CD14-positive monocyte (primary cell): ENCODE data around the gene NTRK2. TPM values are rescaled to one million over a fixed set of nuclear protein-coding genes. Genes with fewer than 3 reads are reported as not detected.
A peak's percentile ranks its signal among the peaks of the same experiment; 100 is the strongest.

Source experiments
- DNase-seq, 3 donors: peaks; one replicate each; pipeline ENCODE4 v3.0.0-alpha.2; 2011 to 2022
- H2AFZ ChIP-seq: 2 replicates; pipeline ENCODE4 v1.6.0; 2012; ENCODE audit warnings: mild to moderate bottlenecking, low read depth, low read length, inconsistent platforms; ENCODE audit not compliant: insufficient read depth, poor library complexity, severe bottlenecking
- H3K27ac ChIP-seq, 2 donors: 1 replicate in 1 of 2; 2 replicates in 1 of 2; pipeline ENCODE4 v1.5.1; 2012 to 2013; ENCODE audit warnings: low read length in 2 of 2, control low read depth in 1 of 2, inconsistent platforms in 1 of 2, low read depth in 1 of 2, mild to moderate bottlenecking in 1 of 2
- H3K27me3 ChIP-seq, 2 donors: one replicate each; pipeline versions ENCODE4 v1.6.0 to v1.6.1; 2011 to 2013; ENCODE audit warnings: low read length in 2 of 2; ENCODE audit not compliant: control insufficient read depth in 2 of 2, insufficient read depth in 2 of 2
- H3K36me3 ChIP-seq, 2 donors: replicated peaks in 1 of 2; 1 replicate in 1 of 2; 2 replicates in 1 of 2; pipeline versions ENCODE4 v1.5.1 to v1.6.1; 2012 to 2013; ENCODE audit warnings: low read length in 2 of 2, control low read depth in 1 of 2, inconsistent platforms in 1 of 2, mild to moderate bottlenecking in 1 of 2; ENCODE audit not compliant: insufficient read depth in 2 of 2, control insufficient read depth in 1 of 2
- H3K4me1 ChIP-seq, 2 donors: 1 replicate in 1 of 2; 2 replicates in 1 of 2; pipeline versions ENCODE4 v1.5.1 to v1.6.1; 2012 to 2013; ENCODE audit warnings: low read length in 2 of 2, control low read depth in 1 of 2, inconsistent platforms in 1 of 2, mild to moderate bottlenecking in 1 of 2, moderate library complexity in 1 of 2; ENCODE audit not compliant: insufficient read depth in 2 of 2, control insufficient read depth in 1 of 2
- H3K4me2 ChIP-seq: replicated peaks from 2 replicates; pipeline ENCODE3; 2012; ENCODE audit warnings: low read length, moderate library complexity, mild to moderate bottlenecking; ENCODE audit not compliant: poor library complexity, severe bottlenecking; ENCODE audit errors: extremely low read depth
- H3K4me3 ChIP-seq, 3 experiments: fragments of 200-600 bp in 1 of 3; sonication (generic) in 1 of 3; replicated peaks in 1 of 3; 1 replicate in 2 of 3; 2 replicates in 1 of 3; pipeline ENCODE4 v1.5.1; 2011 to 2013; ENCODE audit warnings: low read length in 3 of 3, mild to moderate bottlenecking in 3 of 3, control low read depth in 2 of 3, low read depth in 2 of 3, inconsistent platforms in 1 of 3, moderate library complexity in 1 of 3
- H3K79me2 ChIP-seq: 2 replicates; pipeline ENCODE4 v1.6.0; 2012; ENCODE audit warnings: mild to moderate bottlenecking, control low read depth, inconsistent platforms, low read length, moderate library complexity; ENCODE audit not compliant: insufficient read depth
- H3K9ac ChIP-seq: 2 replicates; pipeline ENCODE4 v1.6.0; 2017; ENCODE audit warnings: low read length, mild to moderate bottlenecking; ENCODE audit not compliant: insufficient read depth, poor library complexity, severe bottlenecking
- H3K9me3 ChIP-seq, 2 donors: replicated peaks in 1 of 2; 1 replicate in 1 of 2; 2 replicates in 1 of 2; pipeline versions ENCODE4 v1.5.1 to v1.6.1; 2012 to 2013; ENCODE audit warnings: low read length in 2 of 2, control low read depth in 1 of 2; ENCODE audit not compliant: control insufficient read depth in 1 of 2, insufficient read depth in 1 of 2
- H4K20me1 ChIP-seq: 2 replicates; pipeline ENCODE4 v1.6.0; 2012; ENCODE audit warnings: mild to moderate bottlenecking, low read length, control low read depth, moderate library complexity; ENCODE audit not compliant: insufficient read depth
- H3K27ac Mint-ChIP-seq, 7 donors: one replicate each; pipeline ENCODE4 v1.8.0; 2020; ENCODE audit warnings: mild to moderate bottlenecking in 7 of 7, mixed read lengths in 7 of 7, moderate library complexity in 6 of 7, inconsistent platforms in 2 of 7
- H3K27me3 Mint-ChIP-seq, 3 donors: one replicate each; pipeline ENCODE4 v1.8.0; 2021 to 2022; ENCODE audit warnings: low read depth in 3 of 3, mild to moderate bottlenecking in 3 of 3, mixed read lengths in 3 of 3, moderate library complexity in 3 of 3, inconsistent platforms in 1 of 3
- H3K36me3 Mint-ChIP-seq, 2 donors: one replicate each; pipeline ENCODE4 v1.8.0; 2020; ENCODE audit warnings: mixed read lengths in 2 of 2, inconsistent platforms in 1 of 2, mild to moderate bottlenecking in 1 of 2
- H3K4me1 Mint-ChIP-seq: one replicate; pipeline ENCODE4 v1.8.0; 2020; ENCODE audit warnings: mild to moderate bottlenecking, mixed read lengths
- H3K4me3 Mint-ChIP-seq, 2 donors: one replicate each; pipeline ENCODE4 v1.8.0; 2020; ENCODE audit warnings: mild to moderate bottlenecking in 2 of 2, mixed read lengths in 2 of 2, moderate library complexity in 1 of 2
- H3K9me3 Mint-ChIP-seq, 7 donors: one replicate each; pipeline ENCODE4 v1.8.0; 2020 to 2022; ENCODE audit warnings: mixed read lengths in 7 of 7, mild to moderate bottlenecking in 6 of 7, moderate library complexity in 6 of 7, inconsistent platforms in 2 of 7
- CTCF ChIP-seq: fragments of 200-600 bp; IDR thresholded peaks from one replicate; pipeline ENCODE4 v1.8.0; 2022; ENCODE audit warnings: antibody characterized with exemption, mild to moderate bottlenecking
- WGBS: methylation state at CpG from one replicate; pipeline ENCODE4 v1.1.5; 2013; ENCODE audit warnings: missing lambda C conversion rate; ENCODE audit not compliant: insufficient coverage; 5-methylcytosine and 5-hydroxymethylcytosine counted together
- intact Hi-C, 2 donors: fragments of 100-400 bp; cut with micrococcal nuclease; formaldehyde crosslinking; loops; one replicate each; pipeline versions ENCODE4 v1.15.0 to v1.15.1; 2023
- polyA plus RNA-seq, 3 donors: library from polyadenylated mRNA; depleted of rRNA in 1 of 3; unstranded in 2 of 3; stranded (reverse) in 1 of 3; fragments of 300-500 nt in 2 of 3; fragments of >200 nt in 1 of 3; fragmentation: Illumina TruSeq in 2 of 3; gene quantifications; 1 replicate in 2 of 3; 2 replicates in 1 of 3; pipeline ENCODE4 v1.2.3, GENCODE V29; 2012 to 2021

Gene NTRK2
- polyA plus RNA-seq, 3 donors: not detected

- Mint-ChIP-seq H3K27ac (no peak overlapping the region), H3K36me3 (no peaks in the 10 kb centered on the region), H3K4me3 (no peak overlapping the region), H3K27me3 (peaks cover 0 to 3% (median 2%) of the 10 kb centered on the region in 3 donors), H3K4me1 (no peaks in the 10 kb centered on the region), H3K9me3 (peaks cover 0 to 5% (median 2%) of the 10 kb centered on the region in 7 donors)
- no peaks in the 10 kb centered on the region for H3K9me3 ChIP-seq
- no peaks in the 10 kb centered on the region for H3K4me1 ChIP-seq
- H3K36me3 ChIP-seq: no peaks in the 10 kb centered on the region
- no peaks in the 10 kb centered on the region for H3K79me2 ChIP-seq
- no peak overlapping the region for H2AFZ ChIP-seq
- WGBS: no CpG with 5 or more reads among the region's 3 CpGs
- H4K20me1 ChIP-seq: no peaks in the 10 kb centered on the region
- no peaks in the 10 kb centered on the region for H3K27me3 ChIP-seq
- no peak for DNase-seq
- intact Hi-C loops: no loop called here
- H3K9ac ChIP-seq: no peak overlapping the region
- no peak for TF ChIP-seq CTCF
- no peak overlapping the region for H3K4me3 ChIP-seq
- no peak overlapping the region for H3K4me2 ChIP-seq
- H3K27ac ChIP-seq: no peak overlapping the region
Measured at GRCh38 chr9:84647699-84648098, 21.8 kb upstream of the NTRK2 start.

GRCh38 chr9:84652496-84653120 lies 16.9 kb upstream of the NTRK2 start:
- no peaks in the 10 kb centered on the region for H3K36me3 Mint-ChIP-seq
- Histone ChIP-seq H3K4me2 (no peak overlapping the region), H3K36me3 (no peaks in the 10 kb centered on the region), H4K20me1 (no peaks in the 10 kb centered on the region), H3K79me2 (no peaks in the 10 kb centered on the region), H2AFZ (no peak overlapping the region), H3K27me3 (no peaks in the 10 kb centered on the region), H3K9ac (no peak overlapping the region), H3K9me3 (no peaks in the 10 kb centered on the region), H3K4me1 (no peaks in the 10 kb centered on the region), H3K4me3 (no peak overlapping the region), H3K27ac (no peak overlapping the region)
- peak overlapping the region in 1 of 7 donors; percentile 15 for H3K27ac Mint-ChIP-seq
- WGBS: 77% methylated on average over 2 of the region's 4 CpGs
- peaks cover 0 to 5% (median under 1%) of the 10 kb centered on the region in 7 donors for H3K9me3 Mint-ChIP-seq
- intact Hi-C loops: no loop called here
- DNase-seq: no peak
- no peak overlapping the region for H3K4me3 Mint-ChIP-seq
- peaks cover 2 to 3% (median 2%) of the 10 kb centered on the region in 3 donors for H3K27me3 Mint-ChIP-seq
- H3K4me1 Mint-ChIP-seq: peaks cover 4% of the 10 kb centered on the region
- no peak for TF ChIP-seq CTCF
